ENCODE data around the gene ADAMTSL1. TPM values are rescaled to one million over a fixed set of nuclear protein-coding genes. Genes with fewer than 3 reads are reported as not detected.

Gene ADAMTSL1
- total RNA-seq, 1 experiment from 2014 or later = 1.2 TPM

DNA sequence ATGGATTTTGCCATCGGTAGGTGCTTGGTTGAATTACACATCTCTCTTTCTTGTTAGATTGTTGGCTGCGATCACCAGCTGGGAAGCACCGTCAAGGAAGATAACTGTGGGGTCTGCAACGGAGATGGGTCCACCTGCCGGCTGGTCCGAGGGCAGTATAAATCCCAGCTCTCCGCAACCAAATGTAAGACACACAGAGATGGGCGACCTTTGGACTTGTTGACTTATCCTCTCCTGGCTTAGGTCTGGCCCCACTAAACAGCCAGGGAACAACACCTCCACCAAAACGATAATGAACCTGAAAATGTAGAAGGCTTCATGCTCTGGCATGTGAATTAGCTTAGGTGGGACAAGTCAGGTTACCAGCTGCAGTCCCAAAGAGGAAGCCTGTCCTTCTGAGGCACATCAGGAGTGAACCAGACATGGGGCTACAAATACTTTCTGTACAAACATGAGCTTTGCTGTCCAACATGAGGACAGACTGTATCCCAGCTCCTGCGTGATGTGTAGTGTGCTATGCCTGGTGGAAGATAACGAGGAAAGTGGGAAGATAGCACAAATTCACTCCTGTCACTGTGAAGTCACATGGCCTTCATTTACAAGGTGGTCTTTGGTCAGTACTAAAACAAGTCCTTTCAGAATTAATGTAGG, 148.4 kb downstream of the ADAMTSL1 start:
- Histone ChIP-seq H3K79me1 (ENCODE audit: insufficient read depth, low read depth, low read length, poor library complexity, severe bottlenecking) (no peaks in the 10 kb centered on the region), H3K4me2 (ENCODE audit: insufficient read depth, insufficient read length, low read length) (no peak overlapping the region), H2AK5ac (ENCODE audit: insufficient read length, low read length) (no peak overlapping the region), H3K27ac (ENCODE audit: insufficient read length, low read depth, low read length) (no peak overlapping the region), H4K8ac (replicated peaks; ENCODE audit: insufficient read length, low read depth, low read length) (no peak overlapping the region), H3K4me1 (ENCODE audit: insufficient read depth, low read length) (no peaks in the 10 kb centered on the region), H3T11ph (ENCODE audit: low read length) (no peak overlapping the region), H2BK15ac (ENCODE audit: low read depth, low read length) (no peak overlapping the region), H4K5ac (ENCODE audit: insufficient read length, low read depth, low read length) (no peak overlapping the region), H3K4ac (ENCODE audit: low read depth, low read length) (no peak overlapping the region), H4K20me1 (ENCODE audit: control insufficient read depth, insufficient read depth, insufficient read length) (no peaks in the 10 kb centered on the region), H4K91ac (ENCODE audit: insufficient read length, low read depth, low read length) (no peak overlapping the region), H3K9me3 (ENCODE audit: control insufficient read depth, low read depth, low read length) (no peaks in the 10 kb centered on the region), H2BK5ac (ENCODE audit: insufficient read length, low read length) (no peak overlapping the region), H3K18ac (ENCODE audit: insufficient read length, low read depth, low read length) (no peak overlapping the region), H3K9ac (ENCODE audit: extremely low read depth, insufficient read length, low read length) (no peak overlapping the region), H2BK20ac (ENCODE audit: low read depth, low read length, poor library complexity, severe bottlenecking) (no peak overlapping the region), H2BK120ac (ENCODE audit: low read depth, low read length, poor library complexity, severe bottlenecking) (no peak overlapping the region), H3K56ac (ENCODE audit: insufficient read length, low read depth, low read length) (no peak overlapping the region), H3K14ac (ENCODE audit: insufficient read depth, low read length) (no peak overlapping the region), H2AFZ (ENCODE audit: low read length) (no peak overlapping the region), H3K79me2 (ENCODE audit: insufficient read depth, low read length) (no peaks in the 10 kb centered on the region), H3K27me3 (ENCODE audit: insufficient read depth, low read length) (no peaks in the 10 kb centered on the region), H3K23ac (ENCODE audit: insufficient read length, low read depth, low read length) (no peak overlapping the region), H2BK12ac (ENCODE audit: insufficient read length, low read depth, low read length) (no peak overlapping the region), H3K23me2 (ENCODE audit: insufficient read length, low read depth, low read length, poor library complexity, severe bottlenecking) (no peaks in the 10 kb centered on the region)
- no peak overlapping the region for H3K4me3 Mint-ChIP-seq
- WGBS (ENCODE audit: extremely low coverage, insufficient read length, low lambda C conversion rate) = no CpG with 5 or more reads among the region's 11 CpGs
- no peaks in the 10 kb centered on the region for H3K36me3 Mint-ChIP-seq (ENCODE audit: insufficient read depth in 1 of 3, low read depth in 3 of 3)
- H3K4me1 Mint-ChIP-seq = no peaks in the 10 kb centered on the region
- DNase-seq = no peak
- H3K9me3 Mint-ChIP-seq = no peaks in the 10 kb centered on the region
- H3K27me3 Mint-ChIP-seq (ENCODE audit: low read depth) = no peaks in the 10 kb centered on the region
- TF ChIP-seq, protein P1, sequence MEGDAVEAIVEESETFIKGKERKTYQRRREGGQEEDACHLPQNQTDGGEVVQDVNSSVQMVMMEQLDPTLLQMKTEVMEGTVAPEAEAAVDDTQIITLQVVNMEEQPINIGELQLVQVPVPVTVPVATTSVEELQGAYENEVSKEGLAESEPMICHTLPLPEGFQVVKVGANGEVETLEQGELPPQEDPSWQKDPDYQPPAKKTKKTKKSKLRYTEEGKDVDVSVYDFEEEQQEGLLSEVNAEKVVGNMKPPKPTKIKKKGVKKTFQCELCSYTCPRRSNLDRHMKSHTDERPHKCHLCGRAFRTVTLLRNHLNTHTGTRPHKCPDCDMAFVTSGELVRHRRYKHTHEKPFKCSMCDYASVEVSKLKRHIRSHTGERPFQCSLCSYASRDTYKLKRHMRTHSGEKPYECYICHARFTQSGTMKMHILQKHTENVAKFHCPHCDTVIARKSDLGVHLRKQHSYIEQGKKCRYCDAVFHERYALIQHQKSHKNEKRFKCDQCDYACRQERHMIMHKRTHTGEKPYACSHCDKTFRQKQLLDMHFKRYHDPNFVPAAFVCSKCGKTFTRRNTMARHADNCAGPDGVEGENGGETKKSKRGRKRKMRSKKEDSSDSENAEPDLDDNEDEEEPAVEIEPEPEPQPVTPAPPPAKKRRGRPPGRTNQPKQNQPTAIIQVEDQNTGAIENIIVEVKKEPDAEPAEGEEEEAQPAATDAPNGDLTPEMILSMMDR (conservative IDR thresholded peaks at IDR 0.05) = no peak
- no peak overlapping the region for H3K27ac Mint-ChIP-seq

All from H9 (cell line).